Loucy (cell line): ENCODE data around the gene VAPB.

Source experiments
- CTCF ChIP-seq: fragments of 200-600 bp; sonication (generic); conservative IDR thresholded peaks from 2 replicates; pipeline ENCODE4 v1.5.1; 2014; ENCODE audit warnings: mild to moderate bottlenecking, antibody characterized with exemption, low read length
- EZH2phosphoT487 ChIP-seq: fragments of 200-600 bp; IDR thresholded peaks from 2 replicates; pipeline ENCODE4 v1.6.1; 2018; ENCODE audit warnings: antibody characterized with exemption, mild to moderate bottlenecking, moderate library complexity, borderline replicate concordance

- no peak for TF ChIP-seq CTCF
- TF ChIP-seq EZH2phosphoT487 = no peak
Measured at GRCh38 chr20:58359441-58359840, 29.6 kb upstream of the VAPB start.
